Spleen (tissue), 7 donors: ENCODE data around the gene ASCL5.

ENCODE experiments used
- POLR2A ChIP-seq, 3 donors: fragments of 450-650 bp; IDR thresholded peaks; one replicate each; pipeline ENCODE4 v1.5.1; 2017; ENCODE audit warnings: antibody characterized with exemption in 3 of 3, mild to moderate bottlenecking in 1 of 3
- TF ChIP-seq, protein P1 (sequence below), 11 experiments: fragments of 200-600 bp in 7 of 11; fragments of 450-650 bp in 4 of 11; sonication (generic) in 4 of 11; IDR thresholded peaks in 8 of 11; conservative IDR thresholded peaks in 3 of 11; 1 replicate in 7 of 11; 2 replicates in 4 of 11; pipeline versions ENCODE4 v1.4.0 to v1.8.0; 2016 to 2021; ENCODE audit warnings: antibody characterized with exemption in 11 of 11, inconsistent platforms in 4 of 11, mild to moderate bottlenecking in 1 of 11
- donor health status: DM: no; HTN: no; CAD: no; lungs with moderate emphysema.
- donor health status: DM: no; HTN: no; CAD: no.
- donor health status: DM: no; HTN: no; CAD: no.

DNA sequence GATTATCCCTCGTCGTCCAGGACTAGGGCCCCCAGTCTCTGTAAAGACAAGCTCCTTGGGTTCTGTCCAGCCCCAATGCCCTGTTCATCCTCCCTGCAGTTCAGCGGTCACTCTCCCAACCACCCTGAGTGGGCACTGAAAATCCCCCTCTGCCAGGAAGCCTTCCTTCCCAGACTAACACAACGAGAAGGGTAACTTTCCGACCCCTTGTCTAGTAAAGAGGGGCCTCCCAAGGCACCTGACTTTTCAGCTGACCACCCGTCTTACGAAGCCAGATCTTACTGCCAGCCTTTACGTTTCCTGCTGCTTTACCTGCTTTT is 13.9 kb upstream of the ASCL5 start:
- TF ChIP-seq, protein P1, sequence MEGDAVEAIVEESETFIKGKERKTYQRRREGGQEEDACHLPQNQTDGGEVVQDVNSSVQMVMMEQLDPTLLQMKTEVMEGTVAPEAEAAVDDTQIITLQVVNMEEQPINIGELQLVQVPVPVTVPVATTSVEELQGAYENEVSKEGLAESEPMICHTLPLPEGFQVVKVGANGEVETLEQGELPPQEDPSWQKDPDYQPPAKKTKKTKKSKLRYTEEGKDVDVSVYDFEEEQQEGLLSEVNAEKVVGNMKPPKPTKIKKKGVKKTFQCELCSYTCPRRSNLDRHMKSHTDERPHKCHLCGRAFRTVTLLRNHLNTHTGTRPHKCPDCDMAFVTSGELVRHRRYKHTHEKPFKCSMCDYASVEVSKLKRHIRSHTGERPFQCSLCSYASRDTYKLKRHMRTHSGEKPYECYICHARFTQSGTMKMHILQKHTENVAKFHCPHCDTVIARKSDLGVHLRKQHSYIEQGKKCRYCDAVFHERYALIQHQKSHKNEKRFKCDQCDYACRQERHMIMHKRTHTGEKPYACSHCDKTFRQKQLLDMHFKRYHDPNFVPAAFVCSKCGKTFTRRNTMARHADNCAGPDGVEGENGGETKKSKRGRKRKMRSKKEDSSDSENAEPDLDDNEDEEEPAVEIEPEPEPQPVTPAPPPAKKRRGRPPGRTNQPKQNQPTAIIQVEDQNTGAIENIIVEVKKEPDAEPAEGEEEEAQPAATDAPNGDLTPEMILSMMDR (IDR thresholded peaks at IDR 0.05 in 8 of 11, conservative IDR thresholded peaks at IDR 0.05 in 3 of 11) = no peak
- no peak for TF ChIP-seq POLR2A (IDR thresholded peaks at IDR 0.05)
